Measurements from ENCODE around the gene PDE4A.
"Not testable (repeated sequence)": the region's sequence is repeated elsewhere in the genome, so short reads cannot be mapped to it uniquely, and the experiment has no call there.

The PDE4A gene

GRCh38 chr19:10430505-10431253, 10.3 kb downstream of the PDE4A start:
- DNase-seq: peak; percentile 49

- peak; percentile 38 for DNase-seq
Measured at GRCh38 chr19:10431254-10431942, 11.1 kb downstream of the PDE4A start.

GRCh38 chr19:10431943-10432735, 11.8 kb downstream of the PDE4A start:
- peak; percentile 39 for DNase-seq

- no peak for DNase-seq
Measured at GRCh38 chr19:10432736-10433130, 12.4 kb downstream of the PDE4A start.

- peak; percentile 0 for DNase-seq
Measured at GRCh38 chr19:10433131-10433536, 12.8 kb downstream of the PDE4A start.

GRCh38 chr19:10439588-10439987, 19.2 kb downstream of the PDE4A start:
- no peak for DNase-seq

GRCh38 chr19:10442698-10443097, 22.4 kb downstream of the PDE4A start:
- no peak for DNase-seq

GRCh38 chr19:10449037-10449436, 28.7 kb downstream of the PDE4A start:
- no peak for DNase-seq

- DNase-seq: no peak
Measured at GRCh38 chr19:10450191-10450852, 30.0 kb downstream of the PDE4A start.

GRCh38 chr19:10450853-10451609, 30.7 kb downstream of the PDE4A start:
- no peak for DNase-seq

GRCh38 chr19:10452726-10453618, 32.6 kb downstream of the PDE4A start:
- DNase-seq: no peak

GRCh38 chr19:10453852-10454251, 33.5 kb downstream of the PDE4A start:
- no peak for DNase-seq

GRCh38 chr19:10454267-10454666, 33.9 kb downstream of the PDE4A start:
- peak; percentile 75 for DNase-seq

- DNase-seq: not testable (repeated sequence)
Measured at GRCh38 chr19:10458733-10459132, 38.4 kb downstream of the PDE4A start.

- DNase-seq: no peak
Measured at GRCh38 chr19:10460714-10461046, 40.3 kb downstream of the PDE4A start.

GRCh38 chr19:10461047-10461949, 41.0 kb downstream of the PDE4A start:
- DNase-seq: peak; percentile 89

GRCh38 chr19:10462042-10462441, 41.7 kb downstream of the PDE4A start:
- not testable (repeated sequence) for DNase-seq

- no peak for DNase-seq
Measured at GRCh38 chr19:10462557-10462956, 42.2 kb downstream of the PDE4A start.

GRCh38 chr19:10464456-10464855, 44.1 kb downstream of the PDE4A start:
- no peak for DNase-seq

- DNase-seq: no peak
Measured at GRCh38 chr19:10467104-10467706, 46.9 kb downstream of the PDE4A start.
